LNCAP (cell line): ENCODE data around the gene NCAPD3.

Experiments used
- TF ChIP-seq, protein P1 (sequence below): fragments of 450-650 bp; IDR thresholded peaks from 2 replicates; pipeline ENCODE4 v1.5.1; 2017; ENCODE audit warnings: mild to moderate bottlenecking

NCAPD3 gene

DNA sequence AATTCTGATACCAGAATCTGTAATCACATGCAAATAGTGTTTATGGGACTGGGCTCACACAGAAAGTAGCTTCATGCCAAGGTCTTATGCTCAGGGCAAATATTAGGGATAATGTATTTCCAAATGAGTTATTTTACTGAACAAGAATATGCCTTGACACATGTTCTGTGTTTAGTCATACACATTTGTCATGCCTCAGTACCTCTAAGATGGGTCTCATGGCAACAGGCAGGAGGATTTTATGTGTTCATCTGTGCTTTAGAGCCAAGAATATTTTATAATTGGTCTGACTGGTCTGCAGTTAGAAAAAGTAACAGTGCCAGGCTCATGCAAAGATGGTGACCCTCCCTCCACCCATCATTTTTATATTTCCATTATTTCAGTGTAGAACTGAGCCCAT is 105.8 kb downstream of the NCAPD3 start:
- TF ChIP-seq, protein P1, sequence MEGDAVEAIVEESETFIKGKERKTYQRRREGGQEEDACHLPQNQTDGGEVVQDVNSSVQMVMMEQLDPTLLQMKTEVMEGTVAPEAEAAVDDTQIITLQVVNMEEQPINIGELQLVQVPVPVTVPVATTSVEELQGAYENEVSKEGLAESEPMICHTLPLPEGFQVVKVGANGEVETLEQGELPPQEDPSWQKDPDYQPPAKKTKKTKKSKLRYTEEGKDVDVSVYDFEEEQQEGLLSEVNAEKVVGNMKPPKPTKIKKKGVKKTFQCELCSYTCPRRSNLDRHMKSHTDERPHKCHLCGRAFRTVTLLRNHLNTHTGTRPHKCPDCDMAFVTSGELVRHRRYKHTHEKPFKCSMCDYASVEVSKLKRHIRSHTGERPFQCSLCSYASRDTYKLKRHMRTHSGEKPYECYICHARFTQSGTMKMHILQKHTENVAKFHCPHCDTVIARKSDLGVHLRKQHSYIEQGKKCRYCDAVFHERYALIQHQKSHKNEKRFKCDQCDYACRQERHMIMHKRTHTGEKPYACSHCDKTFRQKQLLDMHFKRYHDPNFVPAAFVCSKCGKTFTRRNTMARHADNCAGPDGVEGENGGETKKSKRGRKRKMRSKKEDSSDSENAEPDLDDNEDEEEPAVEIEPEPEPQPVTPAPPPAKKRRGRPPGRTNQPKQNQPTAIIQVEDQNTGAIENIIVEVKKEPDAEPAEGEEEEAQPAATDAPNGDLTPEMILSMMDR = no peak

- TF ChIP-seq, protein P1 = no peak
These were observed 107.6 kb downstream of the NCAPD3 start for GRCh38 chr11:134116210-134116609.

- TF ChIP-seq, protein P1 = no peak
These were observed 113.4 kb downstream of the NCAPD3 start for GRCh38 chr11:134110252-134110815.
